Head of caudate nucleus (tissue), 42 donors: ENCODE results near the gene DLEC1.
"Not testable (repeated sequence)": the region's sequence is repeated elsewhere in the genome, so short reads cannot be mapped to it uniquely, and the experiment has no call there.

Source experiments
- DNase-seq, 42 donors: peaks; one replicate each; pipeline versions ENCODE4 v3.0.0 to v3.0.0-alpha.2; 2020 to 2021; ENCODE audit warnings: mixed read lengths in 7 of 42
- intact Hi-C: fragments of 100-400 bp; cut with DNase I; formaldehyde crosslinking; loops from one replicate; pipeline ENCODE4 v1.15.0; 2022

The DLEC1 gene

GRCh38 chr3:38030126-38031021 is 8.6 kb upstream of the DLEC1 start:
- intact Hi-C loops, result no loop called here
- DNase-seq, result no peak

GRCh38 chr3:38031022-38031994 is 7.7 kb upstream of the DLEC1 start:
- peak in 7 of 42 donors; percentile 22 to 81 (median 49) for DNase-seq
- intact Hi-C loops, result no loop called here

GRCh38 chr3:38032328-38032865 is 6.6 kb upstream of the DLEC1 start:
- intact Hi-C loops, result no loop called here
- no peak for DNase-seq

GRCh38 chr3:38033586-38033985 is 5.4 kb upstream of the DLEC1 start:
- intact Hi-C loops, DNase-seq: not testable (repeated sequence)

- intact Hi-C loops, DNase-seq: not testable (repeated sequence)
Measured at GRCh38 chr3:38034335-38034734, 4.7 kb upstream of the DLEC1 start.

- intact Hi-C loops, result no loop called here
- no peak for DNase-seq
Measured at GRCh38 chr3:38036286-38036685, 2.7 kb upstream of the DLEC1 start.

- intact Hi-C loops, result no loop called here
- DNase-seq, result no peak
Measured at GRCh38 chr3:38036906-38037305, 2.1 kb upstream of the DLEC1 start.

GRCh38 chr3:38038447-38038911 is 529 bp upstream of the DLEC1 start:
- intact Hi-C loops, result no loop called here
- DNase-seq, result no peak

GRCh38 chr3:38039899-38040261 is 872 bp downstream of the DLEC1 start:
- intact Hi-C loops, result no loop called here
- peak; percentile 42 to 83 (median 66) for DNase-seq

- DNase-seq, result no peak
- intact Hi-C loops, result no loop called here
Measured at GRCh38 chr3:38040401-38040800, 1.4 kb downstream of the DLEC1 start.

GRCh38 chr3:38043486-38043885 is 4.5 kb downstream of the DLEC1 start:
- intact Hi-C loops, result no loop called here
- no peak for DNase-seq

GRCh38 chr3:38046027-38046426 is 7.0 kb downstream of the DLEC1 start:
- intact Hi-C loops, result no loop called here
- DNase-seq, result no peak

- intact Hi-C loops, result no loop called here
- DNase-seq, result no peak
Measured at GRCh38 chr3:38046821-38047220, 7.8 kb downstream of the DLEC1 start.

- DNase-seq, result no peak
- intact Hi-C loops, result no loop called here
Measured at GRCh38 chr3:38047896-38048295, 8.9 kb downstream of the DLEC1 start.

GRCh38 chr3:38049358-38050126 is 10.5 kb downstream of the DLEC1 start:
- peak in 2 of 42 donors; percentile 29 to 52 for DNase-seq
- intact Hi-C loops, result no loop called here

- DNase-seq, result no peak
Measured at GRCh38 chr3:38051131-38051530, 12.1 kb downstream of the DLEC1 start.

GRCh38 chr3:38053286-38053685 is 14.3 kb downstream of the DLEC1 start:
- intact Hi-C loops, DNase-seq: not testable (repeated sequence)

More at GRCh38 chr3:38051131-38051530, 12.1 kb downstream of the DLEC1 start:
- intact Hi-C loops, result no loop called here

GRCh38 chr3:38053813-38054498 is 14.9 kb downstream of the DLEC1 start:
- intact Hi-C loops, DNase-seq: not testable (repeated sequence)
